B cell (primary cell): ENCODE data around the gene MYCBP. TPM values are rescaled to one million over a fixed set of nuclear protein-coding genes. Genes with fewer than 3 reads are reported as not detected.

Experiments used
- ATAC-seq: fragments of 200-7000 bp; cut with Tn5 transposase; one replicate; pipeline ENCODE4 v1.10.0; 2021; ENCODE audit warnings: low read depth, mild to moderate bottlenecking, moderate number of reproducible peaks, moderate library complexity
- CTCF ChIA-PET: fragments of 350-600 bp; sonication (Branson Sonifier 250); formaldehyde crosslinking; loops from one replicate; lab custom pipeline; 2021; ENCODE audit warnings: antibody characterized with exemption, inconsistent platforms; lab: Charles Lee
- POLR2A ChIA-PET: fragments of 350-600 bp; sonication (Branson Sonifier 250); formaldehyde crosslinking; loops from one replicate; lab custom pipeline; 2021; ENCODE audit warnings: antibody characterized with exemption; lab: Charles Lee
- DNase-seq: peaks from one replicate; pipeline ENCODE4 v3.0.0; 2013
- H2AFZ ChIP-seq: 2 replicates; pipeline ENCODE4 v1.6.1; 2012; ENCODE audit warnings: mild to moderate bottlenecking, low read depth, low read length; ENCODE audit not compliant: insufficient read depth, poor library complexity, severe bottlenecking
- H3K27ac ChIP-seq, 2 donors: 1 replicate in 1 of 2; 2 replicates in 1 of 2; pipeline ENCODE4 v1.5.1; 2012 to 2013; ENCODE audit warnings: low read length in 2 of 2, mild to moderate bottlenecking in 2 of 2, moderate library complexity in 1 of 2
- H3K27me3 ChIP-seq, 4 experiments: fragments of 200-600 bp in 1 of 4; sonication (generic) in 1 of 4; replicated peaks in 1 of 4; 1 replicate in 2 of 4; 2 replicates in 2 of 4; pipeline versions ENCODE4 v1.6.1 to v1.7.0; 2013 to 2016; ENCODE audit warnings: low read length in 3 of 4, mild to moderate bottlenecking in 2 of 4, mixed read lengths in 1 of 4, moderate library complexity in 1 of 4; ENCODE audit not compliant: insufficient read depth in 4 of 4, control insufficient read depth in 3 of 4; ENCODE audit errors: control extremely low read depth in 1 of 4
- H3K36me3 ChIP-seq, 2 experiments: replicated peaks in 1 of 2; 1 replicate in 1 of 2; 2 replicates in 1 of 2; pipeline versions ENCODE4 v1.6.1 to v1.7.1; 2013; ENCODE audit warnings: low read length in 1 of 2; ENCODE audit not compliant: insufficient read depth in 2 of 2, control insufficient read depth in 1 of 2; ENCODE audit errors: control extremely low read depth in 1 of 2, extremely low read depth in 1 of 2
- H3K4me1 ChIP-seq, 2 donors: fragments of 200-600 bp in 1 of 2; sonication (generic) in 1 of 2; 1 replicate in 1 of 2; 2 replicates in 1 of 2; pipeline versions ENCODE4 v1.5.1 to v1.6.1; 2013 to 2017; ENCODE audit warnings: low read length in 2 of 2; ENCODE audit not compliant: control insufficient read depth in 2 of 2, insufficient read depth in 2 of 2
- H3K4me2 ChIP-seq: replicated peaks from 2 replicates; pipeline ENCODE3; 2012; ENCODE audit warnings: mild to moderate bottlenecking, low read depth, low read length; ENCODE audit not compliant: poor library complexity, severe bottlenecking
- H3K4me3 ChIP-seq, 5 experiments: fragments of 200-600 bp in 1 of 5; sonication (generic) in 1 of 5; 1 replicate in 3 of 5; 2 replicates in 2 of 5; pipeline versions ENCODE4 v1.5.1 to v1.7.0; 2011 to 2016; ENCODE audit warnings: low read length in 4 of 5, mild to moderate bottlenecking in 4 of 5, low read depth in 2 of 5, control low read depth in 1 of 5, moderate library complexity in 1 of 5; ENCODE audit not compliant: insufficient read depth in 1 of 5; ENCODE audit errors: control extremely low read depth in 1 of 5, extremely low read depth in 1 of 5
- H3K79me2 ChIP-seq: fragments of 200-600 bp; sonication (generic); one replicate; pipeline ENCODE4 v1.6.0; 2016; ENCODE audit warnings: low read length; ENCODE audit not compliant: control insufficient read depth, insufficient read depth
- H3K9ac ChIP-seq: fragments of 200-600 bp; sonication (generic); 2 replicates; pipeline ENCODE4 v1.6.1; 2017; ENCODE audit warnings: mild to moderate bottlenecking, low read length, moderate library complexity
- H3K9me3 ChIP-seq, 3 donors: one replicate each; pipeline versions ENCODE4 v1.6.1 to v1.7.1; 2013; ENCODE audit warnings: low read length in 2 of 3; ENCODE audit not compliant: control insufficient read depth in 2 of 3, insufficient read depth in 1 of 3; ENCODE audit errors: control extremely low read depth in 1 of 3
- H4K20me1 ChIP-seq: 2 replicates; pipeline ENCODE4 v1.6.0; 2012; ENCODE audit warnings: mild to moderate bottlenecking, low read length; ENCODE audit not compliant: insufficient read depth, control insufficient read depth, poor library complexity, severe bottlenecking
- H3K27ac Mint-ChIP-seq: one replicate; pipeline ENCODE4 v1.8.0; 2021; ENCODE audit warnings: mixed read lengths
- H3K27me3 Mint-ChIP-seq: one replicate; pipeline ENCODE4 v1.8.0; 2021; ENCODE audit warnings: mixed read lengths
- H3K4me1 Mint-ChIP-seq: one replicate; pipeline ENCODE4 v1.8.0; 2021; ENCODE audit warnings: mixed read lengths
- H3K4me3 Mint-ChIP-seq: one replicate; pipeline ENCODE4 v1.8.0; 2021; ENCODE audit warnings: mixed read lengths
- H3K9me3 Mint-ChIP-seq: one replicate; pipeline ENCODE4 v1.8.0; 2022; ENCODE audit warnings: mixed read lengths; ENCODE audit not compliant: insufficient read depth
- EZH2 ChIP-seq: IDR thresholded peaks from 2 replicates; pipeline ENCODE4 v1.6.1; 2012; ENCODE audit warnings: borderline replicate concordance, low read depth, mild to moderate bottlenecking, moderate library complexity, low read length; ENCODE audit not compliant: insufficient read depth, poor library complexity, severe bottlenecking
- WGBS: methylation state at CpG from one replicate; pipeline ENCODE4 v1.1.5; 2013; ENCODE audit warnings: missing lambda C conversion rate; ENCODE audit not compliant: insufficient coverage; 5-methylcytosine and 5-hydroxymethylcytosine counted together
- intact Hi-C: fragments of 100-400 bp; cut with micrococcal nuclease; formaldehyde crosslinking; loops from one replicate; pipeline ENCODE4 v1.10.0; 2022
- polyA plus RNA-seq: library from polyadenylated mRNA; depleted of rRNA; stranded (reverse); fragments of >200 nt; gene quantifications from 2 replicates; pipeline ENCODE4 v1.2.3, GENCODE V29; 2012
- total RNA-seq, 2 donors: library from RNA; stranded (reverse); fragments of 120-200 nt in 1 of 2; gene quantifications; 1 replicate in 1 of 2; 2 replicates in 1 of 2; pipeline versions ENCODE4 v1.2.3 to v1.2.4, GENCODE V29; 2013 to 2022
- TF ChIP-seq, protein P1 (sequence below): fragments of 200-600 bp; IDR thresholded peaks from one replicate; pipeline ENCODE4 v1.8.0; 2022; ENCODE audit warnings: antibody characterized with exemption, mild to moderate bottlenecking

MYCBP gene
- total and polyA plus RNA-seq, 2 donors (not counting 1 experiment from before 2014, with no cell fraction given) = 3.1 to 7.8 TPM

DNA sequence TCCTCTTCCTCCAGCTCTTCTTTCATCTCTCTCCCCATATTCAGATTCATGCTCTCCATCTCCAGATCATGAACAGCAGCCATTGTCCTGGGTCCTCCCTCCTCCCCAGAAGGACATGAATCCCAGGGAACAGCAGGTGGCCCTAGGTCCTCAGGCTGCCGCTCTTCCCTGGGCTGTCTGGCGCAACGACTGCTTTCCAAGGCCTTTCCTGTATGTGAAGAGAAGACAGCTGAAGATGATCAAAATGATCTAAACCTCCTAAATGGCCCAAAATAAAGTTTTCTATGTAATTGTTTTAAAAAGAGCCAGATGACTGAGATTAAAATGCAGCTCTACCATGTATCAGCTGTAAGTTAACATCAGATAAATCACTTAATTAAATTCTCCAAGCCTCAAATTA lies 46.0 kb upstream of the MYCBP start:
- H3K4me1 ChIP-seq = no peaks in the 10 kb centered on the region
- no peak overlapping the region for H3K9ac ChIP-seq
- POLR2A ChIA-PET = no interaction called here
- ATAC-seq (no peak), DNase-seq (no peak)
- no peaks in the 10 kb centered on the region for H3K27me3 ChIP-seq
- no peaks in the 10 kb centered on the region for H3K27me3 Mint-ChIP-seq
- intact Hi-C loops = no loop called here
- CTCF ChIA-PET = no interaction called here
- H3K27ac ChIP-seq = no peak overlapping the region
- WGBS = no CpG with 5 or more reads among the region's 3 CpGs
- H3K9me3 Mint-ChIP-seq = no peaks in the 10 kb centered on the region
- no peak overlapping the region for H3K4me2 ChIP-seq
- H3K79me2 ChIP-seq = no peaks in the 10 kb centered on the region
- no peak overlapping the region for H3K4me3 Mint-ChIP-seq
- H2AFZ ChIP-seq = no peak overlapping the region
- no peaks in the 10 kb centered on the region for H3K9me3 ChIP-seq
- no peaks in the 10 kb centered on the region for H3K36me3 ChIP-seq
- no peak overlapping the region for H3K27ac Mint-ChIP-seq
- H3K4me3 ChIP-seq = no peak overlapping the region
- H3K4me1 Mint-ChIP-seq = no peaks in the 10 kb centered on the region
- TF ChIP-seq, protein P1, sequence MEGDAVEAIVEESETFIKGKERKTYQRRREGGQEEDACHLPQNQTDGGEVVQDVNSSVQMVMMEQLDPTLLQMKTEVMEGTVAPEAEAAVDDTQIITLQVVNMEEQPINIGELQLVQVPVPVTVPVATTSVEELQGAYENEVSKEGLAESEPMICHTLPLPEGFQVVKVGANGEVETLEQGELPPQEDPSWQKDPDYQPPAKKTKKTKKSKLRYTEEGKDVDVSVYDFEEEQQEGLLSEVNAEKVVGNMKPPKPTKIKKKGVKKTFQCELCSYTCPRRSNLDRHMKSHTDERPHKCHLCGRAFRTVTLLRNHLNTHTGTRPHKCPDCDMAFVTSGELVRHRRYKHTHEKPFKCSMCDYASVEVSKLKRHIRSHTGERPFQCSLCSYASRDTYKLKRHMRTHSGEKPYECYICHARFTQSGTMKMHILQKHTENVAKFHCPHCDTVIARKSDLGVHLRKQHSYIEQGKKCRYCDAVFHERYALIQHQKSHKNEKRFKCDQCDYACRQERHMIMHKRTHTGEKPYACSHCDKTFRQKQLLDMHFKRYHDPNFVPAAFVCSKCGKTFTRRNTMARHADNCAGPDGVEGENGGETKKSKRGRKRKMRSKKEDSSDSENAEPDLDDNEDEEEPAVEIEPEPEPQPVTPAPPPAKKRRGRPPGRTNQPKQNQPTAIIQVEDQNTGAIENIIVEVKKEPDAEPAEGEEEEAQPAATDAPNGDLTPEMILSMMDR = no peak
- TF ChIP-seq EZH2 = no peak
- H4K20me1 ChIP-seq = no peaks in the 10 kb centered on the region

DNA sequence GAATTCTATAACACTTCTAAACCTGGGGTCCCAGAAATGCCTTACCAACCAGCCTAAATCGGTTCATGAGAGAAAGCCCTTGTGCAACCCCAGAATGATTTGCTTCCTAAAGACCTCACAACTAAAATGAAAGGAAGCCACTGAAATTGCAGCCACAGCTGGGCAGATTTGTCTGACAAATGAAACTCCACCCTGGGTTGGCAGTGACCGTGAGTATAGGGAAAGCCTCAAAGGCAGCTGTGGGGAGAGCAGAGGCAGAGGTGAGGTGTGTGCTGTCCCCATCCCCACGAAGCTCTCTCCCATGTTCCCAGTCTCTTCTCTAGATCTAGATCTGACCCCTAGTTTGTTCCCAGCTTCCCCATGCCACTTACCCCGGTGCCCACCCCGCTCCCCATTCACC lies 45.4 kb upstream of the MYCBP start:
- no peak overlapping the region for H3K4me3 ChIP-seq
- no peak for TF ChIP-seq EZH2
- TF ChIP-seq, protein P1 = no peak
- no peaks in the 10 kb centered on the region for H4K20me1 ChIP-seq
- no peak overlapping the region for H3K4me2 ChIP-seq
- Mint-ChIP-seq H3K4me1 (no peaks in the 10 kb centered on the region), H3K9me3 (no peaks in the 10 kb centered on the region), H3K27ac (no peak overlapping the region), H3K27me3 (no peaks in the 10 kb centered on the region), H3K4me3 (no peak overlapping the region)
- H2AFZ ChIP-seq = no peak overlapping the region
- DNase-seq (no peak), ATAC-seq (no peak)
- CTCF ChIA-PET = no interaction called here
- H3K9ac ChIP-seq = no peak overlapping the region
- no peaks in the 10 kb centered on the region for H3K4me1 ChIP-seq
- 83% methylated on average over 4 of the region's 5 CpGs for WGBS
- H3K27me3 ChIP-seq = no peaks in the 10 kb centered on the region
- intact Hi-C loops = no loop called here
- POLR2A ChIA-PET = no interaction called here
- no peaks in the 10 kb centered on the region for H3K36me3 ChIP-seq
- no peaks in the 10 kb centered on the region for H3K79me2 ChIP-seq
- H3K9me3 ChIP-seq = no peaks in the 10 kb centered on the region
- no peak overlapping the region for H3K27ac ChIP-seq
